ENCODE measurements around the gene VRK2.
"Not testable (repeated sequence)": the region's sequence is repeated elsewhere in the genome, so short reads cannot be mapped to it uniquely, and the experiment has no call there.

The VRK2 gene

DNA sequence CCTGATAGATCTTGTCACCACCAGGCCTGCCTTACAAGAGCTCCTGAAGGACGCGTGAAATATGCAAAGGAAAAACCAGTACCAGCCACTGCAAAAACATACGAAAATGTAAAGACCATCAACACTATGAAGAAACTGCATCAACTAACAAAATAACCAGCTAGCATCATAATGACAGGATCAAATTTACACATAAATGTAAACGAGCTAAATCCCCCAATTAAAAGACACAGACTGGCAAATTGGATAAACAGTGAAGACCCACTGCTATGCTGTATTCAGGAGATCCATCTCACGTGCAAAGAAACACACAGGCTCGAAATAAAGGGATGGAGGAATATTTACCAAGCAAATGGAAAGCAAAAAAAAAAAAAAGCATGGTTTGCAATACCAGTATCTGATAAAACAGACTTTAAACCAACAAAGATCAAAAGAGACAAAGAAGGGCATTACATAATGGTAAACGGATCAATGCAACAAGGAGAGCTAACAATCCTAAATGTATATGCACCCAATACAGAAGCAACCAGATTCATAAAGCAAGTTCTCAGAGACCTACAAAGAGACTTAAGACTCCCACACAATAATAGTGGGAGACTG lies 123.8 kb downstream of the VRK2 start:
- DNase-seq: not testable (repeated sequence)

DNA sequence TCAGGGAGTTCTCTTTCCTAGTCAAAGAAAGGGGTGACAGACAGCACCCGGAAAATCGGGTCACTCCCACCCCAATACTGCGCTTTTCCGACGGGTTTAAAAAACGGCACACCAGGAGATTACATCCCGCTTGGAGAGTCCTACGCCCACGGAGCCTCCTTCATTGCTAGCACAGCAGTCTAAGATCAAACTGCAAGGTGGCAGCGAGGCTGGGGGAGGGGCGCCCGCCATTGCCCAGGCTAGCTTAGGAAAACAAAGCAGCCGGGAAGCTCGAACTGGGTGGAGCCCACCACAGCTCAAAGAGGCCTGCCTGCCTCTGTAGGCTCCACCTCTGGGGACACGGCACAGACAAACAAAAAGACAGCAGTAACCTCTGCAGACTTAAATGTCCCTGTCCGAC lies 125.2 kb downstream of the VRK2 start:
- not testable (repeated sequence) for DNase-seq

DNA sequence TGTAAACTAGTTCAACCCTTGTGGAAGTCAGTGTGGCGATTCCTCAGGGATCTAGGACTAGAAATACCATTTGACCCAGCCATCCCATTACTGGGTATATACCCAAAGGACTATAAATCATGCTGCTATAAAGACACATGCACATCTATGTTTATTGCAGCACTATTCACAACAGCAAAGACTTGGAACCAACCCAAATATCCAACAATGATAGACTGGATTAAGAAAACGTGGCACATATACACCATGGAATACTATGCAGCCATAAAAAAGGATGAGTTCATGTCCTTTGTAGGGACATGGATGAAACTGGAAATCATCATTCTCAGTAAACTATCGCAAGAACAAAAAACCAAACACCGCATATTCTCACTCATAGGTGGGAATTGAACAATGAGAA lies 130.6 kb downstream of the VRK2 start:
- DNase-seq: not testable (repeated sequence)

DNA sequence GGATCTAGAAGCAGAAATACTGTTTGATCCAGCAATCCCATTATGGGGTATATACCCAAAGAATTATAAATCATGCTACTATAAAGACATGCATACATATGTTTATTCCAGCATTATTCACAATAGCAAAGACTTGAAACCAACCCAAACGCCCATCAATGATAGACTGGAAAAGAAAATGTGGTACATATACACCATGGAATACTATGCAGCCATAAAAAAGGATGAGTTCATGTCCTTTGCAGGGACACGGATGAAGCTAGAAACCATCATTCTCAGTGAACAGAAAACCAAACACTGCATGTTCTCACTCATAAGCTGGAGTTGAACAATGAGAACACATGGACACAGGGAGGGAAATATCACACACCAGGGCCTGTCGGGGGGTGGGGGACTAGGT lies 133.6 kb downstream of the VRK2 start:
- DNase-seq: not testable (repeated sequence)

DNA sequence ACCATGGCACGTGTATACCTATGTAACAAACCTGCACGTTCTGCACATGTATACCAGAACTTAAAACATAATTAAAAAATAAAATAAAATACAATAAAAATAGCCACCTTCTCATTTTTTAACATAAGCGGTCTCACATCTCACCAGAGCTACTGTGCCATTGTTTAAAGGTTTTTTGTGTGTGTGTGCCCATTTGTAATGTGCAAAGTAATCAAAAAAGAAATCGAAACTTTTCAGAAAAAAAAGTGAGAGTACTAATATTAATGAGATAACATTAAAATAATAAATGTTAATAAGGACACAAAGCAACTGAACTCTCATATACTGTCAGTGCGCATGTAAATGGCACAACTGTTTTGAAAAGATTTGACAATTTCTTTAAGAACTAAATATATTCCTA lies 134.0 kb downstream of the VRK2 start:
- DNase-seq: no peak

DNA sequence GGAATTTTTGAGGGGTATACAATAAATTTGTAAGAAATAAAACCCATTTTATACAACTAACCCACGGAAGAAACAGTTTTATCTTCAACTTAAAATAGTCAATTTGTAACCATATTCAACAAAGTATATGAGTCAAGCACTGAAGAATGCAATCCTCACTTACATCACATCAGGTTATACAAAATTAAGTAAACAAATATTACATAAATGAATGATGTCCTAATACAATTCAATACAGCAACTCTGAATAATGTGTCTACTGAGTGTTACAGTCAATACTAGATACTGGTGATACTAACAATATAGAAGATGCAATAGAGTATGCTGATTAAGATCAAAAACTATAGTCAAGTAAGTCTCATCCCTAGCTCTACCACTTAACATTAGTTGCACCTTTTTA lies 135.9 kb downstream of the VRK2 start:
- no peak for DNase-seq

DNA sequence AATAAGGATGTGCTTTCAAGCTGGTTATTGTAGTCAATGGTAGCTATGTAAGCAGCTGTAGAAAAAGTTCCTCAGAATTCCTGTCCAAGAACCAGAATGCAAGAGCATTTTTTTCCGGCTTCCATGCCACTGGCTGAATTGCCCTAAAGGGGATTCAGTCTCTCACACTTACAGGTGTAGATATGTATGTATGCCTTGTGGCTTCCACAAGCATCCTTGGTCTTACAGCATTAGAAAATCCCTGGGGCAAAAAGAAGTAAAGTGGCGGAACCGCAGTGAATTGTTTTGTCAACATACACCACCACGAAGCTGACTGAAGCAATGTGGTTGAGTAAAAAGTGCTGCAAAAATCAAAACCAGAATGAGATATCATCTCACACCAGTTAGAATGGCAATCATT lies 139.9 kb downstream of the VRK2 start:
- no peak for DNase-seq

DNA sequence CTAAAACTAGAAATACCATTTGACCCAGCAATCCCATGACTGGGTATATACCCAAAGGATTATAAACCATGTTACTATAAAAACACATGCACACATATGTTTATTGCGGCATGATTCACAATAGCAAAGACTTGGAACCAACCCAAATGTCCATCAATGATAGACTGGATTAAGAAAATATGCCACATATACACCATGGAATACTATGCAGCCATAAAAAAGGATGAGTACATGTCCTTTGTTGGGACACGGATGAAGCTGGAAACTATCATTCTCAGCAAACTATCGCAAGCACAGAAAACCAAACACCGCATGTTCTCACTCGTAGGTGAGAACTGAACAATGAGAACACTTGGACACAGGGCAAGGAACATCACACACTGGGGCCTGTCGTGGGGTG lies 140.4 kb downstream of the VRK2 start:
- DNase-seq: not testable (repeated sequence)

DNA sequence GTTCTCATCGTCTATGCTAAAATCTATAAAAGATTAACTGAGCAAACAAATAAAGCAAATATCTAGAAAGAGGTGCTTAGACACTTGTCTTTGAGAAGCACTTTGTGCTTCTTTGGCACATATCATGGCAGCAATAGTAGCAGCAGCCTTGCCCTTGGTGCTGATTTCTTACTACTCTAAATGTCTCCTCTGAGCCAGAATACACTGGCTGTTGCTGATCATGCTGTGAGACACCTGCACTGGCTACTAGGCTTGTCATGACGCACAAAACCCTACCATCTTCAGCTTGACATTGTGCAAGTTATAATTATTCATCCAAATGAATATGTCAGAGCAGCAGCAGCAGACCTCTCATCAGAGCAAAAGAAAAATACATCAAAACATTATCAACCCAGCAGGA lies 147.9 kb downstream of the VRK2 start:
- no peak for DNase-seq

DNA sequence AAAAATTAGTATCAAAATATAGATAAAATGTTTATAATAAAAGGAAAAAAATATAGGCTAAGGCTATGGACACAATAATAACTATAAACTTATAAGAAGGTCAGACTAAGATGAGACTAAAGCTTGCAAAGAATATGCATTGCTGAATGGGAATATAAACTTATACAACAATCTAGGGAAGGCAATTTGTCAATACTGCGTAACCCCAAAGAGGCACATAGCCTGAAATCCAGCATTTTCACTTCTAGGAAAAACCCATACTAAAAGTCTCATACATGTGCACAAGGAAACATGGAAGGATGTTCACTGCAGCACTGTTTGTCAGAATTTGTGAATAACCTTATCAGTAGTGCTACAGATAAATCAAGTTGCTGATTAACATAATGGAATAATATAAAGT lies 149.1 kb downstream of the VRK2 start:
- DNase-seq: no peak

DNA sequence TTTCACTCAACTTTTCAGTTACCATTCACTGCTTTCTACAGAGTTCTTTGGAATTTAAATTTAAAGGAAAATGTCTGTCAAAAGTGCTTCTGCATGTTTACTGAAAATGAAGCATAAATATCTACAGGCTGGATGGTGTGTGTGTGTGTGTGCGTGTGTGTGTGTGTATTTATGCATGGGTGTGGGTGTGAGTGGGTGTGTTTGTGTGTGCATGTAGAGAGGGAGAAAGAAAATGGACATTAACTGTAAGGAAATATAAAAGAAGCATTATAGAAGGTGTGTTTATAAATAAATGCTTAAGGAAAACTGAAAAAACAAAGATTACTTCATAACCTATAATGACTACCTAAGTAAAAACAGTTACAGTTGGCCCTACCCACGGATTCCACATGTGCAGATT lies 151.3 kb downstream of the VRK2 start:
- no peak for DNase-seq

DNA sequence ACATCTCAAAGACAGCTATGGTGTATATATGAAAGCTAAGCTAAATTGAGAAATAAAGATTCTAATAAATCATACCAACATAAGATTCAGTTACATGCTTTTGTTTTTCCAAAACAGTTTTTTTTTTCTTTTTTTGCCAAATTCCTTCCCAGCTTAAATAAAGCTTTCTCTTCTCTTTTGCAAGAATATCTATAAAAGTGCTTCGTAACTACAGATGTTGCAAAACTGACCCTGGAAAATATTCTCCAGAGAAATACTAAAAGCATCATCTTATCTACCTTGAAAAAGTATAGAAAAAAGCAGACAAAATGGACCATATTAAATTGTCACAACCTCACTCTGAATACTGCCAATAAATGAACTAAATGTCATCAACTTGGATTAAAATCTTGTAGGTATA lies 155.8 kb downstream of the VRK2 start:
- DNase-seq: no peak

DNA sequence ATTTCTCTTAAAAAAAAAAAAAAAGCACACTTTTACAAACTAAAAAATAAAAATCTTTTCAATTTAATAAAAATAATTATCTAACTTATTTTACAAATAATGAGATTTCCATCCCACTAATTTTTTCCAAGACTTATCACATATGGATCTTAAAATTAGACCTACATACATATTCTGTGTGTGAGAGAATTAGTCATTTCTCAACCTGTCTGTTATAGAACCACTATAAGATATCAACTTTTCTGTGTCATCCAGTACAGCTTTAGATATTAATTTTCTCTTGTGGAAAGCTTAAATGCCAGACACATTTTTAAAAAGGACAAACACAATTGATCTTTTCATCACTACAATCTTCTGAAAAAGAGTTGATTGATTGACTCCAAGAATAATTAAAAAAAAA lies 156.4 kb downstream of the VRK2 start:
- DNase-seq: no peak

DNA sequence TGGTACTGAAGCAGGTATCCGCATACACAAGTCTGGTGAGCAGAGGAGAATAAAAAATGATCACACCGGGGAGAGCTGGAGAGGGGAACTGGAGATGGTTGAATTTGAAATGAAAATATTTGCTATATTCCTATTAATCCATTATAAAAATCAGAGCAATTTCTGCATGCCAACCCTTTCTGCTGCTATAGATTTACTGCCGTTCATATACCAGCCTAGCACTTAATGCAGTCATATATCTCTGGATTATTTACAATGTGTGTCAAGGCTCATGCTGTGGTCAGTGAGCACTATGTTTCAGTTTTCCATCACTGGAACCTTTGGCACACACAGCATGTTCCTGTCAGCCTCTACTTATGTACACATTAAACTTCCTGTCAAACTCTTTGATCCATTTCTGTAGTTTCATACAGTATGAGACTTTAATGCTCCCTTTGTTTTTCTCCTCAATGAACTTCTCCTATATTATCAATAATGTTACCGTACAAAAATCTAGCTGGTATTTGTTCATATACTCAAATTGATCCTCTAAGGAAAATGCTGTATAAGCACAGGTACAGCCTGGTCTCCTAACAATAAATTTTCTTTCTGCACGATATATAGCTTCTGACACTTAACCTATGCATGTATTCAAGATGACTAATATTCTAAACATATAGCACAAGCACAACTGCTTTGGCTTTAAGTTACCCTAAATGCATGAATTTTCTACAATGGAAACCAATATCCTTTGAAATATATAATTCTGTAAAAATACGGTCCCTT lies 157.8 kb downstream of the VRK2 start:
- no peak for DNase-seq

DNA sequence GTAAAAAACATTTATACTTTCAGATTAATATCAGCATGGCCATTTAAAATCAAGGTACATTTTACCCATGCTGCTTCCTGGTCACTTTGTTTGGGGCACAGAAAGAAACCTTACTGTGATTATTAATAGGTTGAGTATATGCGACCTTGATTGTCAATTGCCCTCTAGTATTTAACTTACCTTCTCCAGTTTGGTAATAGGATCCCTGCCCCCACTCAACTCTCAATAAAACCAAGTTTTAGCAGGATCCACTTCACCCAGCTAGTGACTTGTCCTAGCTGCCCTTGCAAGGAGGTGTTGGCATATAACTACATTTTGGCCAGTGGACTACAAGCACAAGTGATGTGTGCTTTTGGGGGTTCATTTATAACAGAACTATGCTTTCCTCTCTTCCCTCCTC lies 160.2 kb downstream of the VRK2 start:
- DNase-seq: no peak

DNA sequence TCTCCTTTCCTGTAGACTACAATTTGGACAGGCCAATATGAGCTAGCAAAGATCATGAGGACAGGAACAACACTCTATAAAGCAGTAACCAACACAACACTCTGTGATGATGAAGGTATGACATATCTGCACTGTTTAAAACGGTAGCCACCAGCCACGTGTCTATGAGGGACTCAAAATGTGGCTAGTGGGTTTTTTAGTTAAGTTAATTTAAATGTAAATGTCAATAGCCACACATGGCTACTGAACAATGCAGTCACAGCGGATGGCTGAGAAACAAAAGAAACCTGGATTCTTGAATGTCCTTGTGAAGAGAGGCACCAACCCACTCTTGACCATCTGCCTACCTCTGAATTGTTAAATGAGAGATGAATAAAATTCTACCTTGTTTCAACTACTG lies 160.6 kb downstream of the VRK2 start:
- DNase-seq: no peak
